Esophagus squamous epithelium (tissue), 5 donors: ENCODE measurements around the gene MTMR11. TPM values are rescaled to one million over a fixed set of nuclear protein-coding genes. Genes with fewer than 3 reads are reported as not detected.

ENCODE experiments used
- DNase-seq: peaks from one replicate; lab custom pipeline; 2025; lab: John Stamatoyannopoulos, UW
- H3K27ac ChIP-seq, 4 donors: fragments of 200-600 bp; sonication (generic); one replicate each; pipeline ENCODE4 v1.5.1; 2016 to 2019; ENCODE audit warnings: mild to moderate bottlenecking in 1 of 4
- H3K27me3 ChIP-seq, 4 donors: fragments of 200-600 bp; sonication (generic); 1 replicate in 3 of 4; 2 replicates in 1 of 4; pipeline versions ENCODE4 v1.5.1 to v1.6.0; 2017 to 2021; ENCODE audit warnings: antibody characterized with exemption in 1 of 4
- H3K36me3 ChIP-seq, 3 donors: fragments of 200-600 bp; sonication (generic); one replicate each; pipeline ENCODE4 v1.5.1; 2016 to 2019
- H3K4me1 ChIP-seq, 3 donors: fragments of 200-600 bp; sonication (generic); one replicate each; pipeline ENCODE4 v1.5.1; 2017 to 2019
- H3K4me3 ChIP-seq, 4 donors: fragments of 200-600 bp; sonication (generic); 1 replicate in 3 of 4; 2 replicates in 1 of 4; pipeline ENCODE4 v1.5.1; 2016 to 2019; ENCODE audit warnings: mild to moderate bottlenecking in 2 of 4, moderate library complexity in 1 of 4
- H3K9me3 ChIP-seq, 3 donors: fragments of 200-600 bp; sonication (generic); one replicate each; pipeline ENCODE4 v1.5.1; 2016 to 2019
- CTCF ChIP-seq, 6 experiments: fragments of 450-650 bp in 4 of 6; fragments of 200-600 bp in 2 of 6; sonication (generic) in 2 of 6; IDR thresholded peaks; one replicate each; pipeline ENCODE4 v1.5.1; 2016 to 2019; ENCODE audit warnings: antibody characterized with exemption in 6 of 6, mild to moderate bottlenecking in 4 of 6, moderate library complexity in 4 of 6
- POLR2A ChIP-seq, 4 donors: fragments of 450-650 bp; IDR thresholded peaks; one replicate each; pipeline ENCODE4 v1.6.1; 2017; ENCODE audit warnings: antibody characterized with exemption in 4 of 4, mild to moderate bottlenecking in 4 of 4, moderate library complexity in 3 of 4
- WGBS, 2 donors: methylation state at CpG; one replicate each; pipeline ENCODE4 v1.1.5; 2018; 5-methylcytosine and 5-hydroxymethylcytosine counted together
- intact Hi-C: fragments of 100-400 bp; cut with DNase I; formaldehyde crosslinking; loops from one replicate; pipeline ENCODE4 v1.15.0; 2022
- total RNA-seq, 4 donors: library from RNA; depleted of rRNA; stranded (reverse); fragments of >200 nt; gene quantifications; one replicate each; pipeline ENCODE4 v1.1.0, GENCODE V29; 2016
- donor health status: DM: yes; HTN: yes; CAD: no.

MTMR11 gene
- total RNA-seq, 4 donors from 2014 or later, result 3.9 to 13.5 (median 10.6) TPM

GRCh38 chr1:149936992-149937705 is 470 bp upstream of the MTMR11 start:
- peak overlapping the region; percentile 77 to 90 (median 83) for H3K27ac ChIP-seq
- intact Hi-C loops, result no loop called here
- no peak for DNase-seq
- H3K36me3 ChIP-seq, result peaks cover 0 to 22% (median 0%) of the 10 kb centered on the region in 3 donors
- 16 to 22% methylated on average over 8 of the region's 8 CpGs for WGBS, 2 donors
- H3K4me1 ChIP-seq, result peaks cover 4 to 74% (median 37%) of the 10 kb centered on the region in 3 donors
- no peak for TF ChIP-seq CTCF (IDR thresholded peaks at IDR 0.05)
- TF ChIP-seq POLR2A (IDR thresholded peaks at IDR 0.05), result peak in 3 of 4 donors; percentile 21 to 77 (median 59)
- H3K27me3 ChIP-seq, result no peaks in the 10 kb centered on the region
- H3K4me3 ChIP-seq, result peak overlapping the region; percentile 35 to 74 (median 54)
- no peaks in the 10 kb centered on the region for H3K9me3 ChIP-seq

GRCh38 chr1:149934356-149934755 is 2.3 kb downstream of the MTMR11 start:
- H3K27ac ChIP-seq, result no peak overlapping the region
- H3K9me3 ChIP-seq, result no peaks in the 10 kb centered on the region
- H3K4me3 ChIP-seq, result no peak overlapping the region
- no peak for DNase-seq
- intact Hi-C loops, result no loop called here
- 71 to 78% methylated on average over 1 of the region's 2 CpGs for WGBS, 2 donors
- H3K36me3 ChIP-seq, result peaks cover 0 to 50% (median 0%) of the 10 kb centered on the region in 3 donors
- no peaks in the 10 kb centered on the region for H3K27me3 ChIP-seq
- TF ChIP-seq CTCF (IDR thresholded peaks at IDR 0.05) (no peak), POLR2A (IDR thresholded peaks at IDR 0.05) (no peak)
- peaks cover 4 to 46% (median 29%) of the 10 kb centered on the region in 3 donors for H3K4me1 ChIP-seq

- no peak overlapping the region for H3K27ac ChIP-seq
- H3K27me3 ChIP-seq, result no peaks in the 10 kb centered on the region
- H3K36me3 ChIP-seq, result peaks cover 0 to 50% (median 0%) of the 10 kb centered on the region in 3 donors
- intact Hi-C loops, result no loop called here
- TF ChIP-seq CTCF (IDR thresholded peaks at IDR 0.05), result no peak
- TF ChIP-seq POLR2A (IDR thresholded peaks at IDR 0.05), result no peak
- H3K4me1 ChIP-seq, result peaks cover 4 to 43% (median 29%) of the 10 kb centered on the region in 3 donors
- H3K9me3 ChIP-seq, result no peaks in the 10 kb centered on the region
- 100% methylated on average over 4 of the region's 4 CpGs; no CpG with 5 or more reads in 1 of the 2 donors for WGBS, 2 donors
- DNase-seq, result no peak
- no peak overlapping the region for H3K4me3 ChIP-seq
Measured at GRCh38 chr1:149933208-149933607, 3.5 kb downstream of the MTMR11 start.

GRCh38 chr1:149932474-149932873 is 4.2 kb downstream of the MTMR11 start:
- 85% methylated on average over 6 to 8 of the region's 8 CpGs for WGBS, 2 donors
- no peaks in the 10 kb centered on the region for H3K9me3 ChIP-seq

More at GRCh38 chr1:149932474-149932873, 4.2 kb downstream of the MTMR11 start:
- Histone ChIP-seq H3K27me3 (no peaks in the 10 kb centered on the region), H3K27ac (no peak overlapping the region), H3K36me3 (peaks cover 0 to 50% (median 0%) of the 10 kb centered on the region in 3 donors), H3K4me1 (peaks cover 4 to 38% (median 21%) of the 10 kb centered on the region in 3 donors), H3K4me3 (no peak overlapping the region)
- intact Hi-C loops, result no loop called here
- no peak for DNase-seq
- TF ChIP-seq POLR2A (IDR thresholded peaks at IDR 0.05) (no peak), CTCF (IDR thresholded peaks at IDR 0.05) (no peak)
